Stimulated activated CD8-positive, alpha-beta memory T cell treated with anti-CD3 and anti-CD28 coated beads, Interleukin-12 subunit alpha, Interleukin-12 subunit beta, amount 100 ng/mL, for 24 hours (primary cell): ENCODE measurements around the gene TXNL4A.
"Not testable (repeated sequence)": the region's sequence is repeated elsewhere in the genome, so short reads cannot be mapped to it uniquely, and the experiment has no call there.

Source experiments
- DNase-seq: peaks from one replicate; pipeline ENCODE4 v3.0.0-alpha.2; 2020; ENCODE audit errors: extremely low read depth

The TXNL4A gene

DNA sequence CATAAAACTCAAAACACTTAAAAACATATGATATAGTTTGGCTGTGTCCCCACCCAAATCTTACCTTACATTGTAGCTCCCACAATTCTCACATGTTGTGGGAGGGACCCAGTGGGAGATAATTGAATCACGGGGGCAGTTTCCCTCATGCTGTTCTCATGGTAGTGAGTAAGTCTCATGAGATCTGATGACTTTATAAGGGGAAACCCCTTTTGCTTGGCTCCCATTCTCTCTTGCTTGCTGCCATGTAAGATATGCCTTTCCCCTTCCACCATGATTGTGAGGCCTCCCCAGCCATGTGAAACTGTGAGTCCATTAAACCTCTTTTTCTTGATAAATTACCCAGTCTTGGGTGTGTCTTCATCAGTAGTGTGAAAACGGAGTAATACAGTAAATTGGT, 11.3 kb upstream of the TXNL4A start:
- DNase-seq, result not testable (repeated sequence)

- no peak for DNase-seq
Measured at GRCh38 chr18:79991494-79991893, 3.1 kb upstream of the TXNL4A start.

DNA sequence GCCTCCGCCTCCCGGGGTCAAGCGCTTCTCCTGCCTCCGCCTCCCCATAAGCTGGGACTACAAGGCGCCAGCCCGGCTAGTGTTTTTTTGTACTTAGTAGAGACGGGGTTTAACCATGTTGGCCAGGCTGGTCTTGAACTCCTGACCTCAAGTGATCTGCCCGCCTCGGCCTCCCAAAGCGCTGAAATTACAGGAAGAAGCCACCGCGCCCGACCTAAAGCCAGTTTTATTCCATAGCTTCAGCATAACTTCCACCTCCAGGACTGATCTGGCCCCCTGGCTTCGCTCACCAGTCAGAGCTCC, 783 bp upstream of the TXNL4A start:
- DNase-seq, result no peak

DNA sequence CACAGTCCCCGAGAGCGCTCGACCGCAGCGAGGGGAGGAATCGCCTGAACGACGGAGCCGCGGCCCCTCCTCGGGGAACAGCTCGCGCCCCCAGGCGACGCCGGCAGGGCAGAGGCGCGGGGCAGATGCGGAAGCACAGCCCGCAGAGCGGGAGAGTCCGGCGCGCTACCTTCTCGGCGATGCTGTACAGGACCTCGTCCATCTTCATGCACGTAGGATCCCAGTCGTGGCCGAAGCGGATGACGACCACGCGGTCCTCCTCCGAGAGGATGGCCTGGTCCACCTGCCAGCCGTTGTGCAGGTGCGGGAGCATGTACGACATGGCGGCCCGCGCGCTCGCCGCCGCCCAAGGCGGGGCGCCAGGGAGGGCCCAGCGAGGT, 302 bp downstream of the TXNL4A start:
- DNase-seq, result no peak

DNA sequence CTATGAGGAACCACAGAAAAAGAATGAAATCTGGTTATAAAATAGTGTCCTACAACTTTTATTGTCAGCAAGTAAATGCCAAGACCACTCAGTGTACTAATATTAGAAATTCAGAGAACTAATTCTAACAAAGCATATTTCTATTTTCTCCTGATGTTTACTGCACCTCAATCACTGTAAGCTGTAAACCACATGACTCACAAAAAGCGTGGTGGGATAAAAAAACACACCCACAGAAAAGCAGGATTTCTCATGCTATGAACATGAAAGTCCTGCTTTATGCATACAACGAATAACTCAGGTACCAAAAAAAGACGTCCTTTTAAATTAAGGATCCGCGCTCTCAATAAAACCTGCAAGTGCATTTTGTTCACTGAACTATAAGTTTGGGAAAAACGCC, 797 bp downstream of the TXNL4A start:
- no peak for DNase-seq

GRCh38 chr18:79986726-79987125, 1.6 kb downstream of the TXNL4A start:
- DNase-seq, result no peak

- no peak for DNase-seq
Measured at GRCh38 chr18:79985172-79985571, 3.2 kb downstream of the TXNL4A start.

GRCh38 chr18:79983793-79984192, 4.6 kb downstream of the TXNL4A start:
- no peak for DNase-seq

GRCh38 chr18:79983253-79983652, 5.1 kb downstream of the TXNL4A start:
- DNase-seq, result no peak

DNA sequence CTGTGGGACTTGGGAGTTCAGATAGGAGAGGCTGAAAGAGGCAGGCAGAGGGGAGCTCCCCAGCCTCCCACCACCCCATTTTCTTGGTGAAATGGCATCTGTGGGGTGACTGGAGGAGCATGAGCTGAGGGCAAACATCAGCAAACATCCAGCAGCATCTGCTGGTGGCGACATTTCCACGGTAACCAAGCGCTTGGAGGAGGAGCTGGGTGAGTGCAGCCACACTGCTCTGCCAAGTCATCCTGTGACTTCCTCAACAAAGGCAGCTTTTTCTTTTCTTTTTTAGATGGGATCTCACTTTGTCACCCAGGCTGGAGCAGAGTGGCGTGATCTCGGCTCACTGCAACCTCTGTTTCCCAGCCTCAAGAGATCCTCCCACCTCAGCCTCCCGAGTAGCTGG, 5.6 kb downstream of the TXNL4A start:
- no peak for DNase-seq

- DNase-seq, result no peak
Measured at GRCh38 chr18:79980585-79980984, 7.8 kb downstream of the TXNL4A start.

- no peak for DNase-seq
Measured at GRCh38 chr18:79979843-79980242, 8.5 kb downstream of the TXNL4A start.

DNA sequence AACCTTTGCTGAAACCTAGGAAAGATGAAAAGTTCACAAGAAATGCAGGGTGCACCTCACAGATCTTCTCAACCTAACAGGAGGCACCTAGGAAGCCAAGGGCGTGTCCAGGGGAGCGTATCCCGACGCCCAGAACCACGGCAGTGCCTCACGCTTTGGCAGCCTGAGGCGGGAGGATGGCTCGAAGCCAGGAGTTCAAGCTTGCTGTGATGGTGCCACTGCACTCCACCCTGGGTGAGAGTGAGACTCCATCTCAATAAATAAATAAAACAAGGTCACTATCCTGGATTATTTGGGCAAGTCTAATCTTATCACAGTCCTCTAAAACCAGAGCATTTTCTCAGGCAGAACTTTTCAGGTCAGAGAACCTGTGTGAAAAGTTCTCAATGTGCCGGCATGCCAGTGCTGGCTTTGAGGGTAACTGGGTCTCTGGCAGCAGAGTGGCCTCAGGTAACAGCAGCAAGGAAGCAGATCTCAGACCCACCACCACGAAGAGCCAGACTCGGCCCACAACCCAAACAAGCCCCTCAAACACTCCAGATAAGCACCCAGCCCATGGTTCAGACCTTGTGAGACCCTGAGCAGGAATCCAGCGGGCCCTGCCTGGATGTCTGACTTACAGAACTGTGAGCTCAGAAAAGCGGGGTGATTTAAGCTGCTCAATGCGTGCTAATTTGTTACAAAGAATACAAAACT, 12.2 kb downstream of the TXNL4A start:
- DNase-seq, result no peak

DNA sequence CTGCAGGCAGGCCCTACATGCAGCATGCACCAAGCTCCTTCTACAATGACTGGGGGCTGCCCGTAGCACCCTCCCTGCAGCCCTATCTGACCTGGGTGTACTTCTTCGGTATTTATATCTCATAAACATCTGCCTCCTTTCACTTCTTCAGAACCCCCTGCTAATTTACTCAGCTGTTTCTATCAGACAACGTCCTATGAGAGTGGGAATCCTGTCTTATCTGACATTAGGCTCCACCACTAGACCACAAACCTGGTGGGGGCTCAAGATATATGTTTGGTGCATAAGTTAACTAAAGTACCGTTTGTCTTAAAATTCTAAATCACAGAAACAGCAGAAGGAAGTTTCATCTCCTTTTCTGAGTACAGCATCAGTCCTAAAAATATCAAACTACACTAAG, 13.3 kb downstream of the TXNL4A start:
- no peak for DNase-seq

GRCh38 chr18:79974025-79974654, 14.2 kb downstream of the TXNL4A start:
- no peak for DNase-seq

DNA sequence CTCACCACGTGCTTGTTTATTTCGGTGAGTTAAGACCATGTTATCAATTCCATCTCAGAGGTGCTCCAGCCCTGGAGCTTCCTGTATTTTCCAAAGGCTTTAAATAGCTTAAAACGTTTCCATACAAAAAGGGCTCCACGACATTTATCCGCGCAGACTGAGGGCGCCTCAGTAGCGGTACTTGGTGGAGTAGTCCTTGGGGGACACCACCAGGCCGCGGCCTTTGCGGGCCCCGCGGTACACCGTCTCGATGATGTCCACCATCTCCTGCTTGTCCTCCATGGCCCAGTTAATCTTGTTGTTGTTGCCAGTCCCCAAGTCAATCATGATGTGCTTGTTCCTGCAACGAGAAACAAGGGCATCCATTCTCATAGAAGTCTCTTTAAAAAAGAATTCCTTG, 14.8 kb downstream of the TXNL4A start:
- no peak for DNase-seq

DNA sequence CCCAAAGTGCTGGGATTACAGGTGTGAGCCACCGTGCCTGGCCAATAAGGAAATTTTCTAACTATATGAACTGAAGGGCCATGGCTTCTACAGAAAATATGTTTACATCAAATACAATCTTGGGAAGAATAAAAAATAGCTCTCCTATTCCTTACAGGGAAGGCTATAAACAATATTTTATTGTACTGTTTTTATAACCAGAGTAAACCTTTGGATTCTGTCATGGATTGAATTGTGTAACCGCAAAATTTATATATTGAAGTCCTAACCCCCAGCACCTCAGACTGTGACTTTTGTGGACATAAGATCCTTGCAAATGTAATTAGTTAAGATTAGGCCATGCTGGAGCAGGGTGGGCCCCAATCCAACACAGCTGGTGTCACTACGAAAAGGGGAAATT, 15.6 kb downstream of the TXNL4A start:
- DNase-seq, result no peak

DNA sequence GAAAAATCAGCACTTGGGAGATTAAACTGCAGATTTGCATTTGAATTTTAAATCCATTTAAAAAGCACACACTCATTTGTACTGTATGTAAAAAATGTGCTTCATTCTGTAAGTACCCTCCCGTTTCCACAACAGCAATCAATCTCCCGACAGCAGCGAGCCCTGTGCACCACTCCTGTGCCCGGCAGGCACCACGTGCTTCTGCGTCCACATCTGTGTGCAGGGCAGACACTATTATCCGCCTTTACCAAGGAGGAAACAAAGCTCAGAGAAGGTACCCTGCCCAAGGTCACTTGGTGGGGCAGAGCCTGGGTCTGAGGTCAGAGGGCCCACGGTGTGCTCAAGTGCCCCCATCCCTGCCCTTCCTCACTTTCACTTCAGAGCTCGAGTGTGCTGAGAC, 16.4 kb downstream of the TXNL4A start:
- DNase-seq, result no peak

DNA sequence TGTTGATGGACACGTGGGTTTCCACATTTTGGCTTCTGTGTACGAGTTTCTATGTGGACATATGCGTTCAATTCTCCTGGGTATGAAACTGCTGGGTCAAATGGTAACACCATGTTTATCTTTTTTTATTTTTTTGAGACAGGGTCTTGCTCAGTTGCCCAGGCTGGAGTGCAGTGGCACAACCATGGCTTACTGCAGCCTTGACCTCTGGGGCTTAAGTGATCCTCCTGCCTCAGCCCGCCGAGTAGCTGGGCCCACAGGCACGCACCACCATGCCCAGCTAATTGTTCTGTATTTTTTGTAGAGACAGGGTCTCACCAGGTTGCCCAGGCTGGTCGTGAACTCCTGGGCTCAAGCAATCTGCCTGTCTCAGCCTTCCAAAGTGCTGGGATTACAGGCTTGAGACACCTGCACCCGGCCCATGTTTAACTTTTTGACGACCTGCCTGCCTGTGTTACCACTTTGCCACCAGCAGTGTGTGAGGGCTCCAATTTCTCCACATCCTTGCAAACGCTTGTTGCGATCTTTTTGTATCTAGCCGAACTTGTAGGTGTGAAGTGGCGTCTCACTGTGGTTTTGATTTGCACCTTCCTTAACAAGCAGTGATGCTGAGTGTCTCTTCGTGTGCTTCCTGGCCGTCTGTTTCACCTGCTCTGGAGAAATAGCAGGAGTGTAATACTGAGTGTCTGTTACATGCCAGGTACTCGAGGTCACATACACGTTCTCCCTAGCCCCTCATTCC, 17.0 kb downstream of the TXNL4A start:
- DNase-seq, result no peak

GRCh38 chr18:79970419-79971133, 17.8 kb downstream of the TXNL4A start:
- no peak for DNase-seq

GRCh38 chr18:79965119-79965902, 23.1 kb downstream of the TXNL4A start:
- DNase-seq, result no peak
